Measurements from ENCODE around the gene NDUFC2. TPM values are rescaled to one million over a fixed set of nuclear protein-coding genes. Genes with fewer than 3 reads are reported as not detected.

The NDUFC2 gene
- total and polyA plus RNA-seq, 2 of the 8 experiments (the other 6 are each of a cell fraction or from before 2014, with no cell fraction given) = 216 to 356 TPM

DNA sequence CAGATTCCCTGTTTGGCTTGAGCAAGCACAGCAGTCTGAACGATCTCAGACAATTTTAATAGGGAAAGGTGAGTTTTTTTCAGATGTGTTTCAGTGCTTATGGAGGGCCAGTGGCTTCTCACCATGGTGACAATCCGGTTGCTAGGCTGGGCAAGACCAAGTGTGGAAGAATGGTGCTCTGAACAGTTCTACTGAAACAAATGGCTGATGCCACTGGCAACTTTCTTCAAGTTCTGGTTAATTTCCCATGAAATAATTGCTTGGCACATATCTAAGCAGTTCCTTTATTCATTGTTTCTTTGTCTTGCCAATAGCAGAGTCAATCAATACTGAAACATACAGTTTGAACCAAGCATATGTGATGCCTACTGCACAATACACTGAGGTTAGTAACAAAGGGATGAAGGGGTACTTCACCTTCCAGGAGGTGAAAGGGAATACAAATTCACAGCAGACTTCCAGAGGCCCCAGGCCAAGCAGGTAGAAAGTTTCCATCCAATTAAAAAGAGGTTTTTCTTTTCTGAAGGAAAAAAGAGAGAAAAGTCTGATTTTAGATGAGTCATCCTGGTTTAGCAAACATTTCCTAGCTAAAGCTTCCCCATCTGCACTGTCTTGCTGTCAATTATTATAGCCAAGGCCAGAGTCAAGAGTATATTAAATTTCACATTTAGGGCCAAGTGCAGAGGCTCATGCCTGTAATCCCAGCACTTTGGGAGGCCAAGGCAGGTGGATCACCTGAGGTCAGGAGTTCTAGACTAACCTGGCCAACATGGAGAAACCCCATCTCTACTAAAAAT, 21.2 kb upstream of the NDUFC2 start:
- Histone ChIP-seq H3K18ac (ENCODE audit: extremely low read depth, low read length) (no peak overlapping the region), H3K4ac (replicated peaks; ENCODE audit: insufficient read length, low read depth, low read length) (no peak overlapping the region), H3K9ac (replicated peaks in 1 of 4; ENCODE audit: extremely low read depth in 1 of 4, low read depth in 3 of 4, low read length in 3 of 4) (no peak overlapping the region), H3K23ac (ENCODE audit: insufficient read length) (no peak overlapping the region), H4K91ac (replicated peaks; ENCODE audit: insufficient read length, low read length) (no peak overlapping the region), H4K8ac (ENCODE audit: extremely low read depth, insufficient read depth, low read length) (no peak overlapping the region), H3K79me2 (ENCODE audit: control insufficient read depth in 1 of 2, insufficient read depth in 2 of 2, low read length in 2 of 2) (no peaks in the 10 kb centered on the region), H3K4me1 (replicated peaks in 1 of 4; ENCODE audit: control insufficient read depth in 3 of 4, insufficient read depth in 4 of 4, low read length in 3 of 4) (no peaks in the 10 kb centered on the region), H3K27ac (ENCODE audit: low read depth, low read length) (no peak overlapping the region), H3K14ac (ENCODE audit: insufficient read length) (no peak overlapping the region), H3K56ac (replicated peaks; ENCODE audit: insufficient read length, low read depth, low read length) (no peak overlapping the region), H3K27me3 (replicated peaks in 1 of 4; ENCODE audit: control insufficient read depth in 3 of 4, extremely low read depth in 1 of 4, insufficient read depth in 3 of 4, low read length in 3 of 4) (no peaks in the 10 kb centered on the region), H4K5ac (ENCODE audit: insufficient read length, low read depth, low read length) (no peak overlapping the region), H3K4me3 (ENCODE audit: extremely low read depth in 1 of 4, insufficient read depth in 2 of 4, low read depth in 3 of 4, low read length in 4 of 4) (no peak overlapping the region), H3K9me3 (ENCODE audit: insufficient read depth in 2 of 2, low read depth in 1 of 2, low read length in 1 of 2) (no peaks in the 10 kb centered on the region), H3K23me2 (ENCODE audit: low read depth, low read length) (no peaks in the 10 kb centered on the region), H3K4me2 (ENCODE audit: insufficient read depth in 1 of 2, low read depth in 2 of 2, low read length in 2 of 2) (no peak overlapping the region), H2BK15ac (ENCODE audit: low read length) (no peak overlapping the region), H2BK5ac (ENCODE audit: low read depth, low read length) (no peak overlapping the region), H2AK5ac (ENCODE audit: low read depth, low read length) (no peak overlapping the region), H2AFZ (ENCODE audit: low read length) (no peak overlapping the region), H3K79me1 (ENCODE audit: low read depth, low read length) (no peaks in the 10 kb centered on the region), H2BK12ac (ENCODE audit: low read depth, low read length) (no peak overlapping the region), H2BK120ac (replicated peaks; ENCODE audit: low read depth, low read length) (no peak overlapping the region), H3K36me3 (ENCODE audit: control insufficient read depth in 2 of 4, insufficient read depth in 4 of 4, low read length in 3 of 4) (peaks cover 2 to 40% (median 12%) of the 10 kb centered on the region in 4 experiments; a peak in 7 of 8 replicates), H4K20me1 (replicated peaks in 1 of 2; ENCODE audit: control insufficient read depth in 1 of 2, insufficient read depth in 2 of 2, low read length in 2 of 2) (peaks cover 0 to 1% of the 10 kb centered on the region in 2 experiments), H2BK20ac (ENCODE audit: low read length) (no peak overlapping the region)
- POLR2A ChIA-PET (ENCODE audit: partially characterized antibody) = interaction anchor here (0.8 kb wide), 1 partner anchor 22 kb away, joined by 4 read pairs; the partner anchor contains the start of gene NDUFC2
- no peak for FAIRE-seq
- WGBS, 2 experiments (ENCODE audit: extremely low coverage in 1 of 2, insufficient coverage in 1 of 2, insufficient read length in 1 of 2, insufficient replicate concordance in 2 of 2, low coverage in 1 of 2, low lambda C conversion rate in 2 of 2, missing lambda C conversion rate in 1 of 2) = 93% methylated on average over 2 of the region's 2 CpGs; no CpG with 5 or more reads in 1 of the 2 experiments
- no peak for DNase-seq (ENCODE audit: low read depth in 1 of 2, low spot score in 2 of 2)
- CTCF ChIA-PET (ENCODE audit: partially characterized antibody) = interaction anchor here (0.6 to 0.7 kb wide), 2 partner anchors 13 to 152 kb away, joined by 3 to 4 read pairs; no protein-coding TSS in a partner anchor

All from H1 (cell line).